Central memory CD4-positive, alpha-beta T cell (primary cell): Measurements from ENCODE around the gene ECM1.

Experiments used
- DNase-seq: peaks from one replicate; pipeline ENCODE4 v3.0.0; 2022

The ECM1 gene

DNA sequence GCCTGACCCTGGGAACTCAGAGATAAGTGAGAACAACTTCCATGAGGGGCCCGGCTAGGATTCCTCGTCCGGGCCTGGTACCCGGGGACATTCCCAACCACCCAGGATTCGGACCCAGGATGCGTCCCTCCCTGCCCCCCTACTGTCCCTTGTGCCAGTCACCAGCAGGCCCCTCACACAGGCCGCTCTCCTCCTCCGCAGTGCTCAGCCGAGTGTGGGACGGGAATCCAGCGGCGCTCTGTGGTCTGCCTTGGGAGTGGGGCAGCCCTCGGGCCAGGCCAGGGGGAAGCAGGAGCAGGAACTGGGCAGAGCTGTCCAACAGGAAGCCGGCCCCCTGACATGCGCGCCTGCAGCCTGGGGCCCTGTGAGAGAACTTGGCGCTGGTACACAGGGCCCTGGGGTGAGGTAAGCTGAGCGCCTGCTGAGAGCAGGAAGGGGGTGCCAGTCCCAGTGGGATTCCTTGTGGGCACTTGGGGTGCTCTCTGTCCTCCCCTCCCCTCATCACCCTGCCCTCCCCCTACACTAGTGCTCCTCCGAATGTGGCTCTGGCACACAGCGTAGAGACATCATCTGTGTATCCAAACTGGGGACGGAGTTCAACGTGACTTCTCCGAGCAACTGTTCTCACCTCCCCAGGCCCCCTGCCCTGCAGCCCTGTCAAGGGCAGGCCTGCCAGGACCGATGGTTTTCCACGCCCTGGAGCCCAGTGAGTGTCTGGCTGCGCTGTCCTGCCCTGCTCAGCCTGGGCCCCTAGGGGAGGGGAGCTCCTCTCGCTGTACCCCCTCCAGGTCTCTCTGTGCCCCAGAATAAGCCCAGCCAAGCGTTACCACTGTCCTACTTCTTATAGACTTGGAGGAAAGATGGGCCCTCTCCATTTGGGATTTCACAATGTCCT is 51.1 kb downstream of the ECM1 start:
- DNase-seq, result no peak

GRCh38 chr1:150559656-150560010 is 51.7 kb downstream of the ECM1 start:
- DNase-seq, result no peak

DNA sequence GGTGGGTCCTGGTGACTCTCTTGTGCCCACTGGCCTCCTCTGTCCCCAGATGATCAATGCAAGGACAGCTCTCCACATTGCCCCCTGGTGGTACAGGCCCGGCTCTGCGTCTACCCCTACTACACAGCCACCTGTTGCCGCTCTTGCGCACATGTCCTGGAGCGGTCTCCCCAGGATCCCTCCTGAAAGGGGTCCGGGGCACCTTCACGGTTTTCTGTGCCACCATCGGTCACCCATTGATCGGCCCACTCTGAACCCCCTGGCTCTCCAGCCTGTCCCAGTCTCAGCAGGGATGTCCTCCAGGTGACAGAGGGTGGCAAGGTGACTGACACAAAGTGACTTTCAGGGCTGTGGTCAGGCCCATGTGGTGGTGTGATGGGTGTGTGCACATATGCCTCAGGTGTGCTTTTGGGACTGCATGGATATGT is 52.1 kb downstream of the ECM1 start:
- peak; percentile 68 for DNase-seq

- peak; percentile 63 for DNase-seq
These were observed 52.8 kb downstream of the ECM1 start for GRCh38 chr1:150560576-150561253.

DNA sequence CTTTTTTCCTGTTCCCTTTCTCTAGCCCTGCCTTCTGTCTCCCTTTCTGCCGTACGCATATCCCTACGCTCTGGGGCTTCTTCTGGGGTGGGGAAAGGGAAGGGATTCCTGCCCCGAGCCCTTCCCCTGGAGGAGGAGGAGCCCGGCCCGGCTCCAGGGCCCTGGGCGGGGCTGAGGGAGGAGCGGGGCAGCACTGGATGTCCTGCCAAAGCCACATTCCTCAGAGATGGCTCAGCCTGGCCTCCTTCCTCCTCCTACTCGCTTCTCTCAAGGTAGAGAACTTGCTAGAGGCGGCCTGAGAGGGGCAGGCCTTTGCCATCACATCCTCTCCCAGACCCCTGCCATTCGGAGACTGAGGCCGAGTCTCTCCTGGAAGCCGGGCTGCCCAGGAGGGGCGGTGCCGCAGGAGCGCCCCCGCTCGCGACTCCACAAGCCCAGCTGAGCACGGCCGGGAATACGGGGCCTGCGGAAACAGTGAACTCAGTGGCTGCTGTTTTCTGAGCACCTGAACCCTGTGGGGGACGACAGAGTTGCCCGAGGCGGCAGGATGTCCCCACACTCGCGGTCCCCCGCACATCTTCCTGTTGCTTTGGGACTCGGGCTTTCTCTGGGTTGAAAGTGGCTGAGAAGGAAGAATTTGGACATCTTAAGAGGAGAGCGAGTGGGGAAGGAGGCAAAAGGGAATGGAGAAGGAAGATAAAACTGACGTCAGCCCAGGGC is 53.5 kb downstream of the ECM1 start:
- DNase-seq, result peak; percentile 64

DNA sequence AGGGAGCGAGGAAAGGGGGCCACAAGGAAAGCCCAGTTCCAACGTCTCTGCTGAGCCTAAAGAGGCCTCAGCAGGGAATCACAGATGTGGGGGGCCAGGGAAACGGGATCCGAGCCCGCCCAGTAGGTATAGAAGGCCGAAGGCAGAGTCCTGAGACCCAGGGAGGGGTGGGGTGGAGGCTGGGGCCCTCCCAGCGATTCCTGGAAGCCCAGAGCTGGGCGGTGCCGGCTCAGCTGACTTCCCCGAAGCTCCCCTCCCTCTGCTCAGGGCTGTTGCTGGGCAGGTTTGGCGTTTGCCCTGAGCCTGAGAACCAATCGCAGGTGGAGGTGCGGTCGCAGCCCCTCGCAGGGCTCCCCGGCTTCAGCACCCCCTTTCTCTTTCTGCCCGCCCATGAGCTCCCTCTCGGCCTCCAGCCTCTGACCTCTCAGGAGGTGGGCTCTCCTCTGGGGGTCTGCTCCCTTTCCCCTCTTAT is 54.1 kb downstream of the ECM1 start:
- peak; percentile 74 for DNase-seq

GRCh38 chr1:150562446-150563339 is 54.8 kb downstream of the ECM1 start:
- DNase-seq, result peak; percentile 60
